IgD-negative memory B cell (primary cell): Measurements from ENCODE around the gene ARSG. TPM values are rescaled to one million over a fixed set of nuclear protein-coding genes. Genes with fewer than 3 reads are reported as not detected.

Source experiments
- H3K27ac Mint-ChIP-seq, 3 donors: one replicate each; pipeline ENCODE4 v1.8.0; 2020 to 2022; ENCODE audit warnings: mild to moderate bottlenecking in 3 of 3, mixed read lengths in 3 of 3, moderate library complexity in 1 of 3
- H3K27me3 Mint-ChIP-seq: one replicate; pipeline ENCODE4 v1.8.0; 2021; ENCODE audit warnings: mixed read lengths
- H3K36me3 Mint-ChIP-seq: one replicate; pipeline ENCODE4 v1.8.0; 2020; ENCODE audit warnings: mild to moderate bottlenecking, mixed read lengths
- H3K4me1 Mint-ChIP-seq, 3 donors: one replicate each; pipeline ENCODE4 v1.8.0; 2020 to 2022; ENCODE audit warnings: mixed read lengths in 3 of 3, mild to moderate bottlenecking in 1 of 3
- H3K4me3 Mint-ChIP-seq, 4 donors: one replicate each; pipeline ENCODE4 v1.8.0; 2020 to 2022; ENCODE audit warnings: mild to moderate bottlenecking in 4 of 4, mixed read lengths in 4 of 4, moderate library complexity in 3 of 4
- H3K9me3 Mint-ChIP-seq, 3 donors: one replicate each; pipeline ENCODE4 v1.8.0; 2020 to 2021; ENCODE audit warnings: mixed read lengths in 3 of 3, mild to moderate bottlenecking in 1 of 3
- polyA plus RNA-seq: library from polyadenylated mRNA; unstranded; fragments of 300-500 nt; fragmentation: Illumina TruSeq; gene quantifications from one replicate; pipeline ENCODE4 v1.2.3, GENCODE V29; 2021

Gene ARSG
- polyA plus RNA-seq, 1 donor from 2014 or later: 10.6 TPM

DNA sequence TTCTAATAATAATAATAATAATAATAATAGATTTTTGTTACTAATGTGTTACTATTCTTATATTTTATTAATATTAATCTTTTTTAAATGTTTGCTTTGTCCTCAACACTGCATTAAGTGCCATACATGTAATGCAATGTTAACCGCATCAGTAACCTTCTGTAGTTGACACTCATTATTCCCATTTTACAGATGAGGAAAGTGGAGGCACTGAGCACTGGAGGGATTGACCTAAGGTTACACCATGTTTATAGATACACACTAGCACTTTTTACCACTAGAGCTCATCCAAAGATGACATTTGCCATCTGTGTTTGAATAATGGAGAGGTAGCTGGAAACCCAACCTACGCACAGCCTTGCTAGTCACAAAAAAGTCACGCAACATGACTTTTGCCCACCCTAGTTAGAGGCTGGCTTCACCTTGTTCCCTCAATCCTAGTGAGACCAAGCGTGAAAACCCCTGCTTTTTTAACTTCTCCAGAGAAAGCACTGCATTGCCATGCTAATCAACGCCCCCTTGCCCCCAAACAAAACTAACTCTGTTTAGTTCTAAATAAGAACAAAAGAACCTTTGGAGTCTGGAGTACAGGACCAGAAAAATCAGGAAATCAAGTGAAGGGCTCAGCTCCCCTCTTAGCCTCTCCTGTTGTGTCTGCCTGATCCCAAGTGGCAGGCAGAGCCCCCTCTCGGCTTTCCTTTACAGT lies 2.3 kb downstream of the ARSG start:
- Mint-ChIP-seq H3K4me3 (peak overlapping the region in 2 of 4 donors; percentile 9 to 85), H3K27me3 (no peaks in the 10 kb centered on the region), H3K9me3 (no peaks in the 10 kb centered on the region), H3K4me1 (peaks cover 28 to 35% (median 30%) of the 10 kb centered on the region in 3 donors), H3K27ac (peak overlapping the region in 2 of 3 donors; percentile 39 to 91), H3K36me3 (no peaks in the 10 kb centered on the region)

DNA sequence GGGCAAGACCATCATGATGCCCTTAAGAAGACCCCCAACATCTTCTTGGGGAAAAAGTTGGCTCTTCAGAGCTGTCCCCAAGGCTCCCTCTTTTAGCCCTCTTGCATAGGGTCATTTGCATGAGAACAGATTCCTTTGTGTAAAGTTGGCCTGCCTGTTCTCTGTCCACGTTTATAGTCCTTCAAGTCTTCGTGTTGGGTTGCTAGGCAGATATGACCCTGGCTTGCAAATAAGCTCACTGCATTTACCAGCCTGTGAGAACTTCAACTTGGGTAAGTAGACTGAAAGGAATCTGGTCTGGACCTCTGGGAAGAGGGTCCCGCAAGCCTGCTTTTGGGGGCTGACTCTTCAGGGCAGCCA lies 2.9 kb downstream of the ARSG start:
- Mint-ChIP-seq H3K36me3 (no peaks in the 10 kb centered on the region), H3K4me3 (peak overlapping the region in 1 of 4 donors; percentile 85)

DNA sequence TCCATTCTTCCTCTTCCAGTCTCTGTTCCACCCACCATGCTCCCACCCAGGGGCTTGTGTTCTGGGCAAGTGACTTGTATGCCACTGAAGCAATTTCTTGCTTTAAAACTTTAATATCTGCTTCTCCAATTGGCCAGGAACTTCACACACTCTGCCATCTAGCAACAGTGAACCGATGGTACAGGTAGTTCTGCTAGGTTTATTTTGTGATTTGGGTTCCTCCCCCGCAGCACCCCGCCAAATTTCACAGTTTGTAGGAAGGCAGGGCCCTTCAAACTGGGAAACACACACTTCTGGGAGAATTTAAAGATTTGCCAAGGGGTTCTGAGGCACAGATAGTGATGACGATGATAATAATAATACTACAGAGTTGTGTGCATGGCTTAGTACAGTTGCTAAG lies 3.3 kb downstream of the ARSG start:
- H3K4me1 Mint-ChIP-seq: peaks cover 18 to 25% (median 22%) of the 10 kb centered on the region in 3 donors
- peak overlapping the region in 1 of 4 donors; percentile 85 for H3K4me3 Mint-ChIP-seq
- H3K36me3 Mint-ChIP-seq: no peaks in the 10 kb centered on the region
- H3K27ac Mint-ChIP-seq: peak overlapping the region; percentile 30 to 63 (median 39)
- H3K9me3 Mint-ChIP-seq: no peaks in the 10 kb centered on the region
- no peaks in the 10 kb centered on the region for H3K27me3 Mint-ChIP-seq

More for the DNA sequence above, 2.9 kb downstream of the ARSG start:
- peaks cover 22 to 30% (median 24%) of the 10 kb centered on the region in 3 donors for H3K4me1 Mint-ChIP-seq
- peak overlapping the region; percentile 30 to 63 (median 39) for H3K27ac Mint-ChIP-seq
- no peaks in the 10 kb centered on the region for H3K9me3 Mint-ChIP-seq
- H3K27me3 Mint-ChIP-seq: no peaks in the 10 kb centered on the region

GRCh38 chr17:68295086-68295485 lies 3.8 kb downstream of the ARSG start:
- Mint-ChIP-seq H3K27me3 (no peaks in the 10 kb centered on the region), H3K36me3 (no peaks in the 10 kb centered on the region), H3K27ac (peak overlapping the region in 1 of 3 donors; percentile 30), H3K4me1 (peaks cover 13 to 20% (median 17%) of the 10 kb centered on the region in 3 donors), H3K4me3 (no peak overlapping the region), H3K9me3 (no peaks in the 10 kb centered on the region)

- Mint-ChIP-seq H3K9me3 (no peaks in the 10 kb centered on the region), H3K27me3 (no peaks in the 10 kb centered on the region), H3K36me3 (peaks cover 2% of the 10 kb centered on the region), H3K27ac (peak overlapping the region; percentile 19 to 55 (median 34)), H3K4me3 (peak overlapping the region in 2 of 4 donors; percentile 47 to 71), H3K4me1 (peaks cover 7 to 18% (median 13%) of the 10 kb centered on the region in 3 donors)
Measured at GRCh38 chr17:68296217-68297191, 5.2 kb downstream of the ARSG start.

GRCh38 chr17:68297195-68297594 lies 5.9 kb downstream of the ARSG start:
- peaks cover 6% of the 10 kb centered on the region for H3K36me3 Mint-ChIP-seq
- H3K4me3 Mint-ChIP-seq: peak overlapping the region in 1 of 4 donors; percentile 47
- no peaks in the 10 kb centered on the region for H3K27me3 Mint-ChIP-seq
- peaks cover 7 to 18% (median 15%) of the 10 kb centered on the region in 3 donors for H3K4me1 Mint-ChIP-seq
- H3K27ac Mint-ChIP-seq: peak overlapping the region in 2 of 3 donors; percentile 19 to 37
- H3K9me3 Mint-ChIP-seq: no peaks in the 10 kb centered on the region

GRCh38 chr17:68298601-68299000 lies 7.3 kb downstream of the ARSG start:
- Mint-ChIP-seq H3K36me3 (peaks cover 6% of the 10 kb centered on the region), H3K9me3 (no peaks in the 10 kb centered on the region), H3K4me1 (peaks cover 0 to 12% (median 6%) of the 10 kb centered on the region in 3 donors), H3K27ac (no peak overlapping the region), H3K27me3 (no peaks in the 10 kb centered on the region), H3K4me3 (no peak overlapping the region)

- no peaks in the 10 kb centered on the region for H3K27me3 Mint-ChIP-seq
- H3K36me3 Mint-ChIP-seq: peaks cover 6% of the 10 kb centered on the region
- peaks cover 0 to 12% (median 5%) of the 10 kb centered on the region in 3 donors for H3K4me1 Mint-ChIP-seq
- no peak overlapping the region for H3K4me3 Mint-ChIP-seq
- H3K27ac Mint-ChIP-seq: no peak overlapping the region
- H3K9me3 Mint-ChIP-seq: no peaks in the 10 kb centered on the region
Measured at GRCh38 chr17:68299817-68300216, 8.5 kb downstream of the ARSG start.

DNA sequence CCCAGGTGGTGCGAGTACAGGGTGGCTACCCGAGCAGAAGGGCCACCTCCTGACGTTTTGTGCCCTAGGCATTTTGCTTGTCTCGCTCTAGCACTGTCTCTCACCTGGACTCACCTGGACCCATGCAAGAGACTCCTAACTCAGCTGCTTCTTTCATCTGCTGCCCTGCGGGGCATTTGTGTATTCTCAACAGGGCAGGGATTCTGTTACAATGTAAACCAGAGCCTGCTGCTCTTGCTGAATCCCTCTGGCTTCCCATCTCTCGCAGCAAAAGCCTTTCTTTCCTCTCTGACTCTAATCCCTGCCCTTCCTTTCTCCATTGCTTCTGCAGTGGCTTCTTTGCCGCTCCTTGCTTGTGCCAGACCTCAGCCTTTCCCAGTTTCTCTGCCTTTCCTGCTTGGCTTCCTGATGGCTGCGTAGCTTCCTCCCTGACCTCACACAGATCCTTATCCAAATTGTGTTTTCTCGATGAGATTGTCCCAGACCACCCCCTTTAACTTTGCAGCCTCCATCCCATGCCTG lies 10.2 kb downstream of the ARSG start:
- H3K4me3 Mint-ChIP-seq: no peak overlapping the region
- peaks cover 6% of the 10 kb centered on the region for H3K36me3 Mint-ChIP-seq
- H3K4me1 Mint-ChIP-seq: peaks cover 0 to 12% (median 4%) of the 10 kb centered on the region in 3 donors
- H3K27ac Mint-ChIP-seq: peak overlapping the region in 1 of 3 donors; percentile 83
- H3K27me3 Mint-ChIP-seq: no peaks in the 10 kb centered on the region
- H3K9me3 Mint-ChIP-seq: no peaks in the 10 kb centered on the region

DNA sequence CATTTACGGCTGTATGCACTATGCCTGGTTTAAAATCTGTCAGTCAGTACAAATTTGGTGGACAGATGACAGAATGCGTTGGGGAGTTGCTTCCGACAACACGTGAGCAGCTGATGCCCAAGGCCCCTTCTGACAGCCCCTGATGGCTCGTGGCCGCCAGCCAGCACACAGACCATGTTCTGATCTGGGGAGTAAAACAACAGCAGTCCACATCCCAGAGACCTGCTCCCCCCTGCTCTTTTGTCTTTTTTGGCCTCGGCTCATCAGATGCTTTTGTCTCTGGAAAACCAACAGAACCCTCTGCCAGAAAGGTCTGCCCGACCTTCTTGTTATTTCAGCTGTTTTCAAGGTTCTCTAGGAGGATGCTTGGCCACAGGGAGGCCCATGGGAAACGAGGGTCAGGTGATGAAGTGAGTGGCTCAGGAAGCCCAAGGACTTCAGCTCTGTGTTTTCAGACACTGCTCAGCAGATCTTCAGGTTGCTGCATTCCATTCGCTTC lies 10.8 kb downstream of the ARSG start:
- Mint-ChIP-seq H3K27ac (no peak overlapping the region), H3K4me1 (peaks cover 0 to 6% (median 2%) of the 10 kb centered on the region in 3 donors), H3K27me3 (no peaks in the 10 kb centered on the region), H3K9me3 (no peaks in the 10 kb centered on the region), H3K36me3 (peaks cover 6% of the 10 kb centered on the region), H3K4me3 (no peak overlapping the region)

GRCh38 chr17:68302666-68303065 lies 11.4 kb downstream of the ARSG start:
- Mint-ChIP-seq H3K27ac (no peak overlapping the region), H3K4me1 (peaks cover 0 to 3% (median 2%) of the 10 kb centered on the region in 3 donors), H3K27me3 (no peaks in the 10 kb centered on the region), H3K36me3 (peaks cover 9% of the 10 kb centered on the region), H3K9me3 (no peaks in the 10 kb centered on the region), H3K4me3 (no peak overlapping the region)

- peaks cover 0 to 3% (median 2%) of the 10 kb centered on the region in 3 donors for H3K4me1 Mint-ChIP-seq
- no peak overlapping the region for H3K27ac Mint-ChIP-seq
- peaks cover 15% of the 10 kb centered on the region for H3K36me3 Mint-ChIP-seq
Measured at GRCh38 chr17:68304706-68305105, 13.4 kb downstream of the ARSG start.

DNA sequence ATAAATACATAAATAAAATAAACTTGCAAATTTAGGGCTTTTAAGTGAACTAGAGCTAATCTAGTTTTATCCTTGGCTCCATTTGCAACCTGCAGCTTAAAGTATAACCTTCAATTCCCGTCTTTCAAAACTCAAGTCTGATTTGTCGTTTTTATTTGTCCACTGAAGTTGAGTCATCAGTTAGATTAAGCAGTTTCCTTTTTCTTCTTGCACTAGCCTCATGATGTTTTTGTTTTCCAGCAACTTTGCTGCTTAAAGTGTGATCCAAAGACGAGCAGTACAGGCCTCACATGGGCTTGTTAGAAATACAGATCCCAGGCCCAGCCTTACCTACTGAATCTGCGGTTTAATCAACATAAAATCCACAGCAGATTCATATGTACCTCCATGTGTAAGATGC lies 13.8 kb downstream of the ARSG start:
- no peak overlapping the region for H3K4me3 Mint-ChIP-seq
- no peaks in the 10 kb centered on the region for H3K27me3 Mint-ChIP-seq
- H3K27ac Mint-ChIP-seq: no peak overlapping the region
- peaks cover 0 to 3% (median 2%) of the 10 kb centered on the region in 3 donors for H3K4me1 Mint-ChIP-seq
- peaks cover 15% of the 10 kb centered on the region for H3K36me3 Mint-ChIP-seq
- H3K9me3 Mint-ChIP-seq: no peaks in the 10 kb centered on the region

More at GRCh38 chr17:68304706-68305105, 13.4 kb downstream of the ARSG start:
- Mint-ChIP-seq H3K27me3 (no peaks in the 10 kb centered on the region), H3K4me3 (no peak overlapping the region), H3K9me3 (no peaks in the 10 kb centered on the region)

DNA sequence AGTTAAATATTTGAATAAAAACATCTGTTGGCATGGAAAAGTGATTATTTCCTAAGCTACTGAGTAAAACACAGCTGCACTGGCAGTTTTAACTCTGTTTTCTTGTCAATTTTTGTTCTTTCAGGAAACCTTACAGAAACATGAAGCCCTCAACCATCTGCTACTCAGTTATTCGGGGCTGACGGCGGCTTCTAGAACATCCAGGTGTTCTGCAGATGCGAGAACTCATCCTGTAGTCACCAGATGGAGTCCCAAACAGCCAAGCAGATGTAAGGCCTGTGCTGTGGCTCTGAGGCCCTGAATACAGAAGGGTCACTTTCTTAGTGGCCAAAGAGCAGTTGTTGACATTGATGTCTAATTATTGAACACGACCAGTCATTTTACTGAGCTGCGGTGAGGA lies 15.5 kb downstream of the ARSG start:
- Mint-ChIP-seq H3K4me3 (no peak overlapping the region), H3K36me3 (peaks cover 13% of the 10 kb centered on the region), H3K27ac (no peak overlapping the region)

GRCh38 chr17:68307443-68307842 lies 16.1 kb downstream of the ARSG start:
- Mint-ChIP-seq H3K36me3 (peaks cover 11% of the 10 kb centered on the region), H3K4me3 (no peak overlapping the region), H3K4me1 (peaks cover 0 to 3% (median 2%) of the 10 kb centered on the region in 3 donors), H3K27ac (no peak overlapping the region), H3K27me3 (no peaks in the 10 kb centered on the region), H3K9me3 (no peaks in the 10 kb centered on the region)

More for the DNA sequence above, 15.5 kb downstream of the ARSG start:
- Mint-ChIP-seq H3K27me3 (no peaks in the 10 kb centered on the region), H3K9me3 (no peaks in the 10 kb centered on the region), H3K4me1 (peaks cover 0 to 3% (median 2%) of the 10 kb centered on the region in 3 donors)
